ENCODE results near the gene NOX5. TPM values are rescaled to one million over a fixed set of nuclear protein-coding genes. Genes with fewer than 3 reads are reported as not detected.

The NOX5 gene
- total and polyA plus RNA-seq, 2 donors (not counting 1 experiment from before 2014, with no cell fraction given) = 0.01 to 0.05 TPM

DNA sequence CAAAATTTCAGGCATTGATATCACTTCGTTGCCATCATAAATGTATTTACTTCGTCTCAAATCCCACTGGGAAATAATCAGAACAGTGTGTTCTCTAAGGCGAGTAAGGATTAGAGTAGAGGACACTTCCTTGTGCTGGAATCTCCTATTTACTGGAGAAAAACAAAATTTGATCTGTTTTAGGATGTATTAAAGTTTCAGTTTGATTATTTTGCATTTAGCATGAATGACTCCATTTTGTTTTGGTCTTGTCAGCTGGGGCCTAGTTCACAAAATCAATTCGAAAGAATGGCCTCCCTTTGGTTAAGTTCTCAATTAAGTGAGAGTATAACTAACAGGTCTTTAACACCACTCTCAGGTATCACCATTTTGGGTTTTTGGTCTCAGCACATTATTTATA is 11.7 kb upstream of the NOX5 start:
- Histone ChIP-seq H2AFZ (ENCODE audit: insufficient read depth, low read depth, low read length, poor library complexity, severe bottlenecking) (no peak overlapping the region), H3K9ac (ENCODE audit: low read length) (no peak overlapping the region), H3K4me1 (ENCODE audit: control insufficient read depth in 2 of 2, insufficient read depth in 2 of 2, low read length in 2 of 2) (no peaks in the 10 kb centered on the region), H3K4me2 (replicated peaks; ENCODE audit: low read depth, low read length, poor library complexity, severe bottlenecking) (no peak overlapping the region), H3K36me3 (replicated peaks in 1 of 2; ENCODE audit: control extremely low read depth in 1 of 2, control insufficient read depth in 1 of 2, extremely low read depth in 1 of 2, insufficient read depth in 2 of 2, low read length in 1 of 2) (no peaks in the 10 kb centered on the region), H3K4me3 (ENCODE audit: control extremely low read depth in 1 of 5, extremely low read depth in 1 of 5, insufficient read depth in 1 of 5, low read depth in 2 of 5, low read length in 4 of 5) (no peak overlapping the region), H3K27ac (ENCODE audit: low read length in 2 of 2) (no peak overlapping the region), H3K9me3 (ENCODE audit: control extremely low read depth in 1 of 3, control insufficient read depth in 2 of 3, insufficient read depth in 1 of 3, low read length in 2 of 3) (peaks cover 0 to 6% (median 5%) of the 10 kb centered on the region in 3 donors), H3K79me2 (ENCODE audit: control insufficient read depth, insufficient read depth, low read length) (no peaks in the 10 kb centered on the region), H3K27me3 (replicated peaks in 1 of 4; ENCODE audit: control extremely low read depth in 1 of 4, control insufficient read depth in 3 of 4, insufficient read depth in 4 of 4, low read length in 3 of 4) (peaks cover 0 to 3% (median 1%) of the 10 kb centered on the region in 4 experiments), H4K20me1 (ENCODE audit: control insufficient read depth, insufficient read depth, low read length, poor library complexity, severe bottlenecking) (no peaks in the 10 kb centered on the region)
- H3K27ac Mint-ChIP-seq = no peak overlapping the region
- no peak for DNase-seq
- no peak for TF ChIP-seq EZH2 (IDR thresholded peaks at IDR 0.05; ENCODE audit: borderline replicate concordance, insufficient read depth, low read depth, low read length, poor library complexity, severe bottlenecking)
- TF ChIP-seq CTCF (IDR thresholded peaks at IDR 0.05) = no peak
- H3K4me3 Mint-ChIP-seq = no peak overlapping the region
- ChIA-PET CTCF (no interaction called here), POLR2A (no interaction called here)
- peaks cover 24% of the 10 kb centered on the region for H3K27me3 Mint-ChIP-seq
- peaks cover 7% of the 10 kb centered on the region for H3K9me3 Mint-ChIP-seq (ENCODE audit: insufficient read depth)
- no peaks in the 10 kb centered on the region for H3K4me1 Mint-ChIP-seq
- no CpG with 5 or more reads among the region's 4 CpGs for WGBS (ENCODE audit: insufficient coverage)
- intact Hi-C loops (cut with micrococcal nuclease) = no loop called here
- ATAC-seq (ENCODE audit: low read depth) = no peak

- peaks cover 0 to 17% (median 10%) of the 10 kb centered on the region in 3 donors for H3K9me3 ChIP-seq (ENCODE audit: control extremely low read depth in 1 of 3, control insufficient read depth in 2 of 3, insufficient read depth in 1 of 3, low read length in 2 of 3)
- intact Hi-C loops (cut with micrococcal nuclease) = no loop called here
- ATAC-seq (ENCODE audit: low read depth) = no peak
- H3K27ac ChIP-seq (ENCODE audit: low read length in 2 of 2) = no peak overlapping the region
- no peak overlapping the region for H2AFZ ChIP-seq (ENCODE audit: insufficient read depth, low read depth, low read length, poor library complexity, severe bottlenecking)
- POLR2A ChIA-PET = no interaction called here
- no peak for TF ChIP-seq EZH2 (IDR thresholded peaks at IDR 0.05; ENCODE audit: borderline replicate concordance, insufficient read depth, low read depth, low read length, poor library complexity, severe bottlenecking)
- no peak overlapping the region for H3K27ac Mint-ChIP-seq
- H4K20me1 ChIP-seq (ENCODE audit: control insufficient read depth, insufficient read depth, low read length, poor library complexity, severe bottlenecking) = no peaks in the 10 kb centered on the region
- no peak overlapping the region for H3K4me2 ChIP-seq (replicated peaks; ENCODE audit: low read depth, low read length, poor library complexity, severe bottlenecking)
- no peak overlapping the region for H3K4me3 Mint-ChIP-seq
- peaks cover 25% of the 10 kb centered on the region for H3K27me3 Mint-ChIP-seq
- peaks cover 0 to 3% (median 1%) of the 10 kb centered on the region in 4 experiments for H3K27me3 ChIP-seq (replicated peaks in 1 of 4; ENCODE audit: control extremely low read depth in 1 of 4, control insufficient read depth in 3 of 4, insufficient read depth in 4 of 4, low read length in 3 of 4)
- H3K79me2 ChIP-seq (ENCODE audit: control insufficient read depth, insufficient read depth, low read length) = no peaks in the 10 kb centered on the region
- no peak overlapping the region for H3K4me3 ChIP-seq (ENCODE audit: control extremely low read depth in 1 of 5, extremely low read depth in 1 of 5, insufficient read depth in 1 of 5, low read depth in 2 of 5, low read length in 4 of 5)
- H3K4me1 Mint-ChIP-seq = no peaks in the 10 kb centered on the region
- no peak overlapping the region for H3K9ac ChIP-seq (ENCODE audit: low read length)
- 96% methylated on average over 2 of the region's 2 CpGs for WGBS (ENCODE audit: insufficient coverage)
- peaks cover 13% of the 10 kb centered on the region for H3K9me3 Mint-ChIP-seq (ENCODE audit: insufficient read depth)
- CTCF ChIA-PET = no interaction called here
- no peak for DNase-seq
- no peaks in the 10 kb centered on the region for H3K36me3 ChIP-seq (replicated peaks in 1 of 2; ENCODE audit: control extremely low read depth in 1 of 2, control insufficient read depth in 1 of 2, extremely low read depth in 1 of 2, insufficient read depth in 2 of 2, low read length in 1 of 2)
- no peaks in the 10 kb centered on the region for H3K4me1 ChIP-seq (ENCODE audit: control insufficient read depth in 2 of 2, insufficient read depth in 2 of 2, low read length in 2 of 2)
These were observed 10.5 kb upstream of the NOX5 start for GRCh38 chr15:69004011-69004410.
